ENCODE results near the gene C1GALT1C1.
A peak's percentile ranks its signal among the peaks of the same experiment; 100 is the strongest.
"Not testable (repeated sequence)": the region's sequence is repeated elsewhere in the genome, so short reads cannot be mapped to it uniquely, and the experiment has no call there.

Gene C1GALT1C1

DNA sequence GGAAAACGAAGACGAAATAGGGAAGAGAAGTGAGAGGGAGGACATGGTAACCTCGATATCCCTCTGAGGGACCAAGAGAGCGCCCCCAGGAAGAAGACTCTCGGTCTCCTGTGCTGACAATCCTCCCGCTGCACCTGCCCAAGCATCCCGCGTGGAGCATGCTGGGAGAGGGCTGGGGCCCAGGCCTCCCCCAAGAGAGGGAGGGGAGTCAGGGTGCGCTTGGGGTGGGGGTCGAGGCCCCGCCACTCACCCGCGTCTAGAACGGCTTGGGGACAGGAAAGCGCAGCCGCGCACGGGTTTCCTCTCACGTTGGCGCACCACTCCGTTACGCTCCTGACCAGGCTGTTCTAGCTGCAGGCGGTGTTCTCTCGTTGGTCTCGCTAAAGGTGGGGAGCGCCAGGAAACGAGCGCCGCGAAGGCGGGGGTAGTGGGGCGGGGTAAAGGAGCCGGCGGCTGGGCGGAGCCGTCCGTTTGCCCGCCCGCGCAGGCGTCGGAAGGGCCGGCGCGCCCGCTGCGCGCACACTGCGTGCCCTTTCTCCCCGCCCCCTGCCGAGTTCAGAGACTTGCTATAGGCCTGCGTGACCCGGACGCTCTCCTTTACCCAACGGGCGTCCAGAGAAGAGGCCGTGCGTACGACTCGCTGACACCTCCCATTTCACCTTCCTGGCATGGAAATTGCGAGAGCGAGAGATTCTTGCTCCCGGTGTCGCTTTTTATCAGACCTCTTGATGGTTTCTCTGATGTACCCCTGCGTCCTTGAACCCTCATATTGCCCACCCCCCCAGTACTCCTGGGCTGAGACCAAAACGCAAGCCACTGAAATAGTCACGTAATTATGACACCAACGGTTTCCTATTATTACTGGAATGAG, at the start of gene C1GALT1C1:
TSS of gene C1GALT1C1 (minus strand) at position 388 of the 871 bp plus-strand sequence. CDS start 2,888 bp downstream, outside the sequence.
- DNase-seq (ENCODE audit: low spot score): peak; percentile 74

DNA sequence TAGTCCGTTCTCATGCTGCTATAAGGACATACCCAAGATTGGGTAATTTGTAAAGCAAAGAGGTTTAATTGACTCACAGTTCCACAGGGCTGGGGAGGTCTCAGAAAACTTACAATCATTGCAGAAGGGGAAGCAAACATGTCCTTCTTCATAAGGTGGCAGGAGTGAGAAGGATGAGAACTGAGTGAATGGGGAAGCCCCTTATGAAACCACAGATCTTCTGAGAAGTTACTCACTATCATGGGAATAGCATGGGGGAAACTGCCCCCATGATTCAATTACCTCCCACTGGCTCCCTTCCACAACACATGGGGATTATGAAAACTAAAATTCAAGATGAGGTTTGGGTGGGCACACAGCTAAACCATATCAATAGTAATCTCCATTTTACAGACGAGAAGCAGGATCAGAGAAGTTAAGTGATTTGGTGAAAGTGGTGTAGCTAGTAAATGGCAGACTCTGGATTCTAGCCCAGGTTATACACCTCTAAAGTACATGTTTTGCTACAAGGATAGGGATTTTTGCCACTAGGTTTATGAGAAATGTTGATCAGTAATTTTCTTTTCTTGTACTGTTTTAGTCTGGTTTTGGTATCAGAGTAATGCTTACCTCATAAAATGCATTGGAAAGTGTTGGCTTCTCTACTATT, 47.3 kb upstream of the C1GALT1C1 start:
- no peak for DNase-seq (ENCODE audit: low spot score)

DNA sequence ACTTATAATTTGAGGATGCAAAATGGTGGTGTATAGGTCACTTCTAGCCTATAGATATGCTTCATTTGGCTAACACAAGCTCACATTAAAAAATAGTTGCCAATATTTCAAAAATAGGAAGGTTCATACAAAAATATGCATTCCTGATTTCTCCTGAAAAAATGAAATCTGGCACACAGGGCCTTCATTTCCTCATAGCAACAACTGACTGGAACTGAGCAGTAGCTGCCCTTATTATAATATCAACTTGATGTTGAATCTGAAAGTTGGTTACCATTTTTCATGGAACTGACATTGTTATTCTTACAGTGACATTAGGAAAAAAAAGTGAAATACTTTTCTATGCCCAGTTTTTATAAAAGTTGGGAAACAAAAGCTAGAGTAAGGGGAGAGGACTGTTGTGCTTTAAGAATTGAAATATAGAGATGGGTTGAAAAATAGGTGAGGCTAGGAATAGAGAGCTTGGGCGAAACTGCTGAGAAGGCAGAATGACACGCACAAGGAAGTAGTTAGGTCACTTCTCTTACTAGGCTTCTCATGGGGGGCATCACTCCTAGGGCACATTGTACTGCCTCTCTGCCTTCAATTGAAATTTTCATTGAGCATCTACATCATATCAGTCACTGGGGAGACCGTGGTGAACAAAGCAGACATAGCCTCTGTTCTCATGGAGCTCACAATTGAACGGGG, 43.1 kb upstream of the C1GALT1C1 start:
- DNase-seq (ENCODE audit: low spot score): no peak

DNA sequence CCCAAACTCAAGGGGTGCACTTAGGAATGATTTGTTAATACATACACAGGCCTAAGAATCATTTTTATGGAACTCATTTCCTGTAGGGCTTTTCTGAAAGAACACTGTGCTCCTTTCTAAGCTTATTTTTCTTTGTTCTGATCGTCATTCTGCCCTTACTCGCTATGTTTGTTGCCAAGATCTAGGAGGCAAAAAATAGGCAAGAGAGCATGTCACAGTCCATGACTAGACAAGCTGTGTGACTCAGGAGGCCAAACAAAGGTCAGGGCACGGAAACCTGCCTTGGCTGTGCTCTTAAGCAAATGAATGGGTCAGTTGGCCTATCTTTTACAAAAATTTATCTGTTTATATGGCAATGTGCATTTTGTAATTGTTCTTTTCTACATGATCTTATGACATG, 42.5 kb upstream of the C1GALT1C1 start:
- DNase-seq (ENCODE audit: low spot score): no peak

DNA sequence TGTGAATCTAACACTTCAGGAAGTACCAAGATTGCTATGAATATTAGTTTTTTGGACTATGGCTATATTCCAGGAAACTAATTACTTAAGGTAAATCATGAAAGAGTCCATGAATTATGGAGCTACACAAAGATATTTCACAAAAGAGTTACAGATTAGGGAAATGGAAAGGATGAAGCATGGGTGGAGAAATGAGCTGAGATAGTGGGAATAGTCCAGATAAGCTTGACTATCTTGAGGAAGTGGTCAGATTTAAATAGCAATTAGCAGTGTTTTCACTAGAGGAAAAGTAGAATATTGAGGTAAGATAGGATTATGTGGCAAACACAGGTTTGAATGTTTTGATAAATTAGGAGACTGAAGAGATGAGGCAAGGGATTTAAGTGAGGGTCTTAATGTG, 42.1 kb upstream of the C1GALT1C1 start:
- DNase-seq (ENCODE audit: low spot score): no peak

DNA sequence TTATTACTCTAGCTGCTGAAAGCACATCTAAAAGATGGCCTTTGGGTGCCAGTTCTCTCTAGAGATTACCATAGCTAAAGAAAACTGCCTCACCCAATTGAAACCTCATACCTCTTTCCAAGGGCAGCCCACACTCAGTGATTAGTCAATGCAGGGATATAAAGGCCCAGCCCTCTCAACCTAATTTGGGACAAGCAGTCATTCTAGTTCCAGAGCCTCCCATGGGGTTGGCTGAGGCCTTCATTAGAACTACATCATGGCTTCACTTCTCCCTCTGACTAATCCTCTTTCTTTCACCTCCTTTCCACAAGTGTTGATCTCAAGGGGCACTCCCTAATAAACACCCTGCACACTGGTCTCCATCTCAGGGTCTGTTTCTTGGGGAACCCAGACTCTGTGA, 38.5 kb upstream of the C1GALT1C1 start:
- no peak for DNase-seq (ENCODE audit: low spot score)

DNA sequence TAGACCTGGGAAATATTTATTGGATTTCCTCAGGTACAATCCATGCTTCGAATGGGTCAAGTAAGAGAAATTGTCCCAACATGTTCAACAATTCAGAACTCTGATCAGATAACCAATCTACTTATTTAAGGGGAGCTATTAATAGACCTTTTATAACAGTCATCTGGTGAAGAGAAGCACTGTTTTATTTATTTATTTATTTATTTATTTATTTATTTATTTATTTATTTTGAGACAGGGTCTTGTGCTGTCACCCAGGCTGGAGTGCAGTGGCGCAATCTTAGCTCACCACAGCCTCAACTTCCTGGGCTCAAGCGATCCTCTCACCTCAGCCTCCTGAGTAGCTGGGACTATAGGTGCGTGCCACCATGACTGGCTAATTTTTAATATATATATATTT, 34.7 kb upstream of the C1GALT1C1 start:
- DNase-seq (ENCODE audit: low spot score): not testable (repeated sequence)

DNA sequence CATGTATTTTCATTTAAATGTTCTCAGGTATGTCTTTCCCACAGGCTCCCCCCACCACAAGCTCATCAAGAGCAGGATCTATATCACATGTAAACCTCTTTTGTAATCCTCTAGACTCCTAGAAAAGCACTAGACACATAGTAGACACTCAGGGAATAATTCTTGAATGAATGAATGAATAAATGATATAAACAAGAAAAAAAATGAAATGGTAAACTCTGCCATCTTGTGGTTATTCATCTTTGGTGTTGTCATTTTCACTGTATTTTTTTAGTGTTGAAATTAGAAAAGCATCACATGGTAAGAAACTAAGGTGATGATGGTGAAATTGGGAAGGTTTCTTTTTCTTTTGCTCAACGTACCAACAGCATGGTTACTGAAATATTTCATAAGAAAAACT, 34.2 kb upstream of the C1GALT1C1 start:
- DNase-seq (ENCODE audit: low spot score): no peak

DNA sequence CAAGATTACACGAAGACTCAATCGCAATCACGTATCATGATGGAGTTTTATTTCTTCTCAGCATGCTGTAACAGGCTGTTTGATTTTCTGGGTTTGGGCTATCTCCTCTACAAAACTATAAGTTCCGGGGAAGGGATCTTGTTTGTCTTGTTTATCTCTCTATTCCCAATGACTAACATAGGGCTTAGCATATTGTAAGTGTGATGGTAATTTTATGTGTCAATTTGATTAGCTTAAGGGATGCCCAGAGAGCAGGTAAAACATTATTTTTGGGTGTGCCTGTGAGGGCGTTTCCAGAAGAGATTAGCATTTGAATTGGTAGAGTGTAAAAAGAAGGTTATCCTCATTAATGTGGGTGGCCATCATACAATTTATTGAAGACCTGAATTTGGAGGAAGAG, 32.8 kb upstream of the C1GALT1C1 start:
- DNase-seq (ENCODE audit: low spot score): no peak

DNA sequence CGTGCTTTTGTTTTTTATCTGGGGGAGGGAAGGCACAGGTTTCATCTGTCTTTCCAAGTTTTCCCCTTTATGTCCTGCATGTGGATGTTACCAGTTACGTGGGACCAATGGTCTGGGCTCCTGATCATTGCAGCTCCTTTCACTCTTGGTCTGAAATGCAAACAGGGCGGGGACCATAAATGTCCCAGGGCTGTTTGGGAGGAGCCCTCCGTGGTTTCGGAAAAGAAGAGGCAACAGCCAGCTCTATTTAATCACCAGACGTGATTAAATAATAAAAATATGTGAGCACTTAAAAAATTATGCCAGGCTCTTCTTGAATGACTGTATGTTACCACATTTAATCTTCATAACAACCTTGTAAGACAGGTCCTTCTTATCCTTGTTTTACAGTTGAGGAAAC, 30.8 kb upstream of the C1GALT1C1 start:
- no peak for DNase-seq (ENCODE audit: low spot score)

DNA sequence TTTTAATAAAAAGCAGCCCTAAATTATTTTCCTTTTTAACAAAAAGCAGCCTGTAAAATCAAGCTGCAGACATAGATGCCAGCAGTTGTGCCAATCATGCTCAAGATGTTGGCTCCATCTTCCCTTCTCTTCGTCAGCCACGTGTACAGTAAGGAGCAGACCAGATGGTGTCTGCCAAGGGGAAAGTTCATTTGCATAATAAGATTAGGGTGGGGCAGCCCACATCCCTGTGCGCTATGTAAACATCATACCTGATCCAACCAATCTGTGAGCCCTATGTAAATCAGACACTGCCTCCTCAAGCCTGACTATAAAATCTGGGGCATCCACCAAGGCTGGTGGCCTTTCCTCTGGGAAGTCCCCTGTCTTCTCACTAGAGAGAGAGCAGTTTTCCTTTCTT, 23.1 kb upstream of the C1GALT1C1 start:
- no peak for DNase-seq (ENCODE audit: low spot score)

DNA sequence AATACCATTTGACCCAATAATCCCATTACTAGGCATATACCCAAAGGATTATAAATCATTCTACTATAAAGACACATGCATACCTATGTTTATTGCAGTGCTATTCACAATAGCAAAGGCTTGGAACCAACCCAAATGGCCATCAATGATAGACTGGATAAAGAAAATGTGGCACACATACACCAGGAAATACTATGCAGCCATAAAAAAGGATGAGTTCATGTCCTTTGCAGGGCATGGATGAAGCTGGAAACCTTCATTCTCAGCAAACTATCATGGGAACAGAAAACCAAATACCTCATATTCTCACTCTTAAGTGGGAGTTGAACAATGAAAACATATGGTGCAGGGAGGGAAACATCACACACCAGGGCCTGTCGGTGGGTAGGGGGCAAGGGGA, 22.4 kb upstream of the C1GALT1C1 start:
- DNase-seq (ENCODE audit: low spot score): not testable (repeated sequence)

DNA sequence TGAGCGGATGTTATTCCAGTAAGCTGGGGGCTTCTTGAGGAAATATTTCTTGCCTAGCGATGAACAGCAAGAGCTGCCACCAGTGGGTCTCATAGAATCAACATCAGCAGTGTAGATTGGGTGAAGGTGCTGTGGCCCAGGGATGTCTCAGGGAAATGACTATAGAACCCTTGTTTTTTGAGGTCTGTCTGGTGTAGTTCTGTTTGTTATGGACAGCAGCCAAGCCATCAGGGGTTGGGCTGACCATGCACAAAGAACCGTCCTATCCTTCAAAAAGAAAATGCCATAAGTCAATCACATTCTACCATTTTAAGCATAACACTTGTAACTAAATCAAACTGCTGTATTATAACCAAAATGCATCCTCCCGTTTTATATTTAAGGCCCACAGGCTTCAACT, 17.3 kb upstream of the C1GALT1C1 start:
- peak; percentile 6 for DNase-seq (ENCODE audit: low spot score)

DNA sequence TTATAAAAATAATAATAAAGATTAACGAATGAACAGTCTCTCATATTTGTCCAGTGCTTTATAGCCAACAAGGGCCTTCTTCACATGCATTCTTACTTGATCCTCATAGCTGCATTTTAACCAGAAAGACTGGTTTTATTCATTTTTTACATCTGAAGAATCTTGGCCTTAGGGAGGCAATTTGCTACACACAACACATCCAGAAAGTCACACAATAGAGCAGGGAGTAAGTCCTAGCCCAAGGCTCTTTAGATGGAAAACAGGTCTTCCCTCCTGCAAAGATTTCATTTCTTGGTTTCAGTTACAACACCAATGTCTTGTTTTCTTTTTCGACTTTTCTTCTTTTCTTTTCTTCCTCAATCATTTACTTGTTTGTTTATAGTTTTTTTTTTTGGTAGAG, 13.0 kb upstream of the C1GALT1C1 start:
- DNase-seq (ENCODE audit: low spot score): no peak

DNA sequence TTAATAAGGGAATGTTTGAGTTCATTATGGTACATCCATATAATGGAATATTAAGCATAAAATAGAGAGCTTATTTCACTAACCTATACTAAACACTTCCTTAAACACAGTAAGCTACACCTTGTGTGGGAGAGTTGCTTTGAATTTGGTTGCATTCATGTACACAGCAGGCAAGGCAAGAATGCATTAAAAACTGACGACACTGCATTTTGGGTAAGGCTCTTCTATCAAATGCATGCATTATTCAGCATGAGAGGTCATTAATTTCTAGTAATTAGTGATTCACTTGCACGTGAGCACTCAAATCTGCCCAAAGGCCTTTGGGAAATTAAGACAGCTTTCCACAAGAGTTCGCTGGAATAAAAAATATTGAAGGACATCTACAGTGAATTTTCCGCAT, 8.8 kb upstream of the C1GALT1C1 start:
- no peak for DNase-seq (ENCODE audit: low spot score)

DNA sequence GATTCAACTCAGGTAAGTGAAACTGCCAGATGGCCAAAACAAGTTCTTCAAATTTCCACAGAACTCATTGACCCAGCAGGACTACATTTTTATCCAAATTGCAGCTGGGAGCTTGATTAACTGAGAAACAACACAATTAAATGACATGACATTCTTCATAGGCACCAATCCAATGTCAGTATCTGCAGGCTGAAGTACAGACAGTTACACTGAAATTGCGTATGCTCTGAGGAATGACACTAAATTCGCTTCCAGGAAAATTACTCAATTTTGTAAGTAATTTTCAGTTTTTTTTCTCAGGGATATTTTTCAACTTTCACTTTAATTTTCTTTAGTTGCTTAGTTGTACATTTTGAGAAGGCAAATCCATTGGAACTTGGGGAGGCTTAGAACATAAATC, 4.5 kb downstream of the C1GALT1C1 start:
- no peak for DNase-seq (ENCODE audit: low spot score)

DNA sequence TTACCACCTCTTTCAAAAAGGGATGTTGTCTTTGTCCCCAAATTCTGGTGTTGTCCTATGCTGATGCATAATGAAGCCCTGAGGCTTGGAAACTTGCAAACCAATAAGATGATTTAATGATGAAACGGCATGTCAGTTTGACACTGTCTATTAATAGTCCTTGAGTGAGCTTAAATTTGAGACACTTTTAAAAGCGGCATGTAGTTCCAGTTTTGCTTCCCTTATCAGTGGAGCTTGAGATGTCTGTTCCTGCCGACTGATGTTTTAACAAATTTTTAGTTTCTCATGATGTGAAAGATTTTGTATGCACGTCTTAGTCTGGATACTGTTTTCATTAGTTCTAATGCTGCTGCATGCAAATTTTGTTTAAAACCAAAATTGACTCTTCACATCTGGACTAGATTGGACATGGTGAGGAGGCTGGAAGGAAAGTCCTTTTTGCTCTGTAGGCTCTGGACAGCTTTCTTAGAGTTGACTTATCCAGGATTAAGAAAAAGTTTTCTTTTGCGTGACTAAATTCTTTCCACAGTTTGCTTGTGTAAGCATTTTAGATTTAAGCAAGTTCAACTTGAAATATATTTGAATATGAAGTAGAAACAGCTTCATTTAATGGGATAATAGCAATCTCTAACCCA, 11.7 kb downstream of the C1GALT1C1 start:
- DNase-seq (ENCODE audit: low spot score): no peak

DNA sequence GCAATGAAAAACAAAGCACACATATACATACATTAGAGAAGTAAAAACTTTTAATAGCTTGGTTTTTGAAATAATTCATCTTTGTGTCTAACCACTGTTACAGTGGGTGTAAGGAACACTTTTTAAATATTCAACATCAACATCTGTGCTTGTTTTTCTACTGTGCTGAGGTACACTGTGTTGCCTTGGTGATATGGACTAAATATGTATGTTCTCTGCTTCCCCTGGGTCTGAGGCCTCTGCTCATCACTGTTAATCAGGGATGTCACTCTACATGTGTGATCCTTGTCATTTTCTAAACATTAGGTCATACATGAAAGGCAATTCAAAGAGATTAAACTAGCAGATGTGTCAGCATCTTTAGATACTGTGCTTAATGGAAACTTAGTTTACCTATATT, 15.0 kb downstream of the C1GALT1C1 start:
- DNase-seq (ENCODE audit: low spot score): no peak

DNA sequence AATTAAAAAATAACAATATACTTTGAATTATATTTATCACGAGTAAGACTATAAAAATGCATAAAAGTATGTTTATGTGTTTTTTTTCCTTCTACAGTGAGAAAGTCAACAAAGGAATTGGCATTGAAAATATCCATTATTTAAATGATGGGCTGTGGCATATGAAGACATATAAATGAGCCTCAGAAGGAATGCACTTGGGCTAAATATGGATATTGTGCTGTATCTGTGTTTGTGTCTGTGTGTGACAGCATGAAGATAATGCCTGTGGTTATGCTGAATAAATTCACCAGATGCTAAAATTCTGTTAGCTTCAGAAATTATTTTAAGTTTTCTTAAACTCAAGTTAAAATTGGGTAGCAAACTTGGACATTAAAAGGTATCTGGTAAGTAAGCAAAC, 17.8 kb downstream of the C1GALT1C1 start:
- DNase-seq (ENCODE audit: low spot score): no peak

DNA sequence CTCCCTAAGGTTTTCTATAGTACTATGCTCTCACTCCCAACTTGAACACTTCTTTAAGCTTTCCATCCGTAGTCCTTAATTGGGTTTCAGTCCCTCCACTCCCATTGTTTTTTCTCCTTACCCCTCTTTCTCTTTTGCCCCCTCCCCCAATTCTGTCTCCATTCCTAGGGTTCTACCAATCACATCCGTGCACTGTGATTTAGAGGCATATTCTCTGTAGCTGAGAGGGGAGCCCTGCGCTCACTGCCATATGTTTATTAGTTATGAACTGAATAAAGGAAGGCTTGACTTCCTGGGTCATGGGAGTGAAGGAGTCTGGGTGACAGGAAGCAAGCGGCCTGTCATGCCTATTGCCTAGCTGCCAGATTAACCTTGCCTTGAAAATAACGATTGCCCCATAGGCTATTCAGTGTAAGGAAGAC, 25.5 kb downstream of the C1GALT1C1 start:
- DNase-seq (ENCODE audit: low spot score): peak; percentile 17

DNA sequence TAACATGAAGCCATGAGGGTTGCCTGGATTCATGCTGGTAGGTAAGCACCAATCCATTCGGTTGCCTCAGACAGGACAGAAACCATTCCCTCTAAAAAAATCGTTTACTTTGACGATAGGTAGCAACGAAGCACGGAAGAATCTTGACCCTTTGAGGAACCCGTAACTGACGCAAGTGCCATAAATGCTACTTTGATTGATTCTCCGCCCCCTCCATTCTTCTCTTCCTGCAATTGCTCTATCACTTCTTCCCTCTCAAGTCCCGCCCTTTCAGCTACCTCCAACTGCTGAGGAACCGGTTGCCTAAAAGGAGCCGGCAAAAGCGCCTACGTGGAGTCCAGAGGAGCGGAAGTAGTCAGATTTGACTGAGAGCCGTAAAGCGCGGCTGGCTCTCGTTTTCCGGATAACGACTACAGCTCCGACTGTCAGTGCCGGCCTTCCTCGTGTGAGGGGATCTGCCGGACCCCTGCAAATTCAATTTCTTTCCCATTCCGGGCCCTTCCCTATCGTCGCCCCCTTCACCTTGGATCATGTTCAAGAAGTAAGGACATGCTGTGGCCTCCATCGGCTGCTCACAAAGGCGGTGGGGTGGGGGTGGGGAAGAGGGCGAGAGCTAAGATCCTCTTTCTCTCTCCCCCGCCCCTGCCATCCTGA, 26.0 kb downstream of the C1GALT1C1 start, which contains the start of gene MCTS1:
TSS of gene MCTS1 (plus strand) at position 395 of the 654 bp plus-strand sequence. CDS start at position 531, 136 bp downstream.
- DNase-seq (ENCODE audit: low spot score): peak; percentile 55

DNA sequence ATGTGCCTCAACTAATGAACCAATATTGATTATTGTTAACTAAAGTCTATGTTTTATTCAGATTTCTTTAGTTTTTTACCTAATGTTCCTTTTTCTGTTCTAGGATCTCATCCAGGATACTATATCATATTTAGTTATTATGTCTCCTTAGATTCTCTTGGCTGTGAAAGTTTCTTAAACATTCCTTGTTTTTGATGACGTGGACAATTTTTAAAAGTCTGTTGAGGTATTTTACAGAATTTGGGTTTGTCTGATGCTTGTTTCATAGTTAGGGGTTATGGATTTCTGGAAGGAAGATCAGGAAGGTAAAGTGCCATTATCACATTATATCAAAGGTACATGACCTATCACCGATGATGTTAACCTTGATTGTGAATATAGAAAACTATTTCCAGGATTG, 44.2 kb downstream of the C1GALT1C1 start:
- no peak for DNase-seq (ENCODE audit: low spot score)

Measured in HuH-7 (cell line).